GM12878 (cell line): ENCODE data around the gene DOK7. TPM values are rescaled to one million over a fixed set of nuclear protein-coding genes. Genes with fewer than 3 reads are reported as not detected.

Source experiments
- ATAC-seq: fragments of 200-7000 bp; cut with Tn5 transposase; 3 replicates; pipeline ENCODE4 v1.9.1; 2020; ENCODE audit warnings: mild to moderate bottlenecking, moderate library complexity
- BruUV-seq: library from RNA; stranded (reverse); fragments of 400-500 nt; replicated peaks from 2 replicates; lab custom pipeline; 2021; lab: Mats Ljungman, UMichigan
- CTCF ChIA-PET: fragments of 300-600 bp; sonication (Branson Sonifier 250); formaldehyde crosslinking; extraction: SDS; loops from one replicate; lab custom pipeline; 2021; ENCODE audit warnings: inconsistent platforms; lab: Yijun Ruan, JAX
- POLR2A ChIA-PET: fragments of 350-600 bp; formaldehyde crosslinking; extraction: SDS; loops from one replicate; lab custom pipeline; 2021; ENCODE audit warnings: inconsistent platforms; lab: Charles Lee
- RAD21 ChIA-PET: fragments of 300-600 bp; sonication (Branson Sonifier 250); formaldehyde crosslinking; loops from one replicate; lab custom pipeline; 2023; ENCODE audit warnings: antibody characterized with exemption; ENCODE audit not compliant: unreplicated experiment; lab: Charles Lee
- SMC1A ChIA-PET: fragments of 300-600 bp; sonication (Branson Sonifier 250); formaldehyde crosslinking; loops from one replicate; lab custom pipeline; 2023; ENCODE audit not compliant: unreplicated experiment, uncharacterized antibody; lab: Charles Lee
- DNase-seq: peaks from one replicate; pipeline ENCODE4 v3.0.0-alpha.2; 2011; ENCODE audit warnings: low read depth, low spot score
- FAIRE-seq: peaks from 3 replicates; lab custom pipeline; 2011; peaks lifted over from hg19 to GRCh38; lab: Jason Lieb, UNC
- H2AFZ ChIP-seq: 2 replicates; pipeline ENCODE4 v1.6.0; 2011; ENCODE audit warnings: low read depth, low read length, control low read depth; ENCODE audit not compliant: control insufficient read depth
- H3K27ac ChIP-seq: 2 replicates; pipeline ENCODE4 v1.5.1; 2011; ENCODE audit warnings: control low read depth; ENCODE audit not compliant: control insufficient read depth, insufficient read depth
- H3K27me3 ChIP-seq, 2 experiments: replicated peaks in 1 of 2; 2 replicates each; pipeline versions ENCODE4 v1.6.0 to v1.6.1; 2011; ENCODE audit warnings: low read length in 1 of 2; ENCODE audit not compliant: control insufficient read depth in 2 of 2, insufficient read depth in 2 of 2
- H3K36me3 ChIP-seq, 2 experiments: 2 replicates each; pipeline ENCODE4 v1.5.1; 2011; ENCODE audit warnings: low read length in 1 of 2; ENCODE audit not compliant: control insufficient read depth in 2 of 2, insufficient read depth in 2 of 2
- H3K4me1 ChIP-seq: 2 replicates; pipeline ENCODE4 v1.6.1; 2011; ENCODE audit warnings: mild to moderate bottlenecking, low read length, moderate library complexity, mixed read lengths; ENCODE audit not compliant: control insufficient read depth, insufficient read depth
- H3K4me2 ChIP-seq: 2 replicates; pipeline ENCODE4 v1.6.0; 2011; ENCODE audit warnings: control low read depth; ENCODE audit not compliant: control insufficient read depth, insufficient read depth
- H3K4me3 ChIP-seq: fragments of 200-600 bp; sonication (generic); 2 replicates; pipeline ENCODE4 v1.5.1; 2016
- H3K79me2 ChIP-seq: 2 replicates; pipeline ENCODE4 v1.6.0; 2011; ENCODE audit warnings: low read length; ENCODE audit not compliant: control insufficient read depth, insufficient read depth
- H3K9ac ChIP-seq: 2 replicates; pipeline ENCODE4 v1.8.0; 2011; ENCODE audit warnings: low read length, control low read depth, mixed read lengths; ENCODE audit not compliant: control insufficient read depth, insufficient read depth
- H3K9me3 ChIP-seq: replicated peaks from 3 replicates; pipeline ENCODE4 v1.5.1; 2011; ENCODE audit warnings: mild to moderate bottlenecking, low read length; ENCODE audit not compliant: control insufficient read depth, insufficient read depth
- H4K20me1 ChIP-seq: 2 replicates; pipeline ENCODE4 v1.6.0; 2011; ENCODE audit not compliant: control insufficient read depth, insufficient read depth
- FOS ChIP-seq: IDR thresholded peaks from 3 replicates; pipeline ENCODE4 v1.6.1; 2011; ENCODE audit warnings: borderline replicate concordance; ENCODE audit not compliant: insufficient read length; ENCODE audit errors: extremely low read depth
- GATAD2B ChIP-seq: fragments of 450-650 bp; conservative IDR thresholded peaks from 2 replicates; pipeline ENCODE4 v1.6.1; 2017; ENCODE audit warnings: low read depth, mild to moderate bottlenecking, moderate library complexity
- HDAC2 ChIP-seq: fragments of 200-600 bp; sonication (generic); IDR thresholded peaks from 2 replicates; pipeline ENCODE4 v1.6.1; 2017
- JUND ChIP-seq: IDR thresholded peaks from 2 replicates; pipeline ENCODE4 v1.6.1; 2012; ENCODE audit warnings: low read depth, mild to moderate bottlenecking, low read length, improper control_type of control experiment, moderate library complexity
- MYB ChIP-seq: fragments of 150-350 bp; IDR thresholded peaks from 2 replicates; pipeline ENCODE4 v1.6.1; 2014; ENCODE audit warnings: mild to moderate bottlenecking, low read depth, low read length, borderline replicate concordance
- NBN ChIP-seq: fragments of 450-650 bp; IDR thresholded peaks from 2 replicates; pipeline ENCODE4 v1.6.1; 2016
- NFYA ChIP-seq: IDR thresholded peaks from 2 replicates; pipeline ENCODE4 v1.6.1; 2011; ENCODE audit warnings: low read depth, mild to moderate bottlenecking, low read length, improper control_type of control experiment, borderline replicate concordance
- PML ChIP-seq: IDR thresholded peaks from 2 replicates; pipeline ENCODE4 v1.6.1; 2012; ENCODE audit warnings: low read length, inconsistent platforms
- PRDM15 ChIP-seq: fragments of 450-650 bp; formaldehyde crosslinking; IDR thresholded peaks from 2 replicates; pipeline ENCODE4 v1.4.0; 2020; ENCODE audit warnings: mild to moderate bottlenecking, moderate library complexity
- RCOR1 ChIP-seq: conservative IDR thresholded peaks from 2 replicates; pipeline ENCODE4 v1.6.1; 2012; ENCODE audit warnings: low read depth, low read length, improper control_type of control experiment
- RELA ChIP-seq: fragments of 450-650 bp; IDR thresholded peaks from 2 replicates; pipeline ENCODE4 v1.8.0; 2014; ENCODE audit warnings: borderline replicate concordance; ENCODE audit not compliant: partially characterized antibody
- RUNX3 ChIP-seq: IDR thresholded peaks from 2 replicates; pipeline ENCODE4 v1.6.1; 2012; ENCODE audit warnings: low read length, inconsistent platforms
- STAT3 ChIP-seq: IDR thresholded peaks from 2 replicates; pipeline ENCODE4 v1.6.1; 2011; ENCODE audit warnings: low read depth, low read length, improper control_type of control experiment
- WGBS: methylation state at CpG from one replicate; pipeline ENCODE4 v1.1.6; 2016; ENCODE audit warnings: low lambda C conversion rate; ENCODE audit not compliant: insufficient replicate concordance, insufficient coverage; ENCODE audit errors: missing lambda C conversion rate; 5-methylcytosine and 5-hydroxymethylcytosine counted together
- in situ Hi-C: fragments of 300-500 bp; cut with MboI; formaldehyde crosslinking; loops from 9 replicates; pipeline ENCODE4 v1.14.3; 2018; ENCODE audit warnings: mixed read lengths
- intact Hi-C: fragments of 100-400 bp; cut with micrococcal nuclease; formaldehyde crosslinking; loops from one replicate; pipeline ENCODE4 v1.14.2; 2022; ENCODE audit not compliant: unreplicated experiment
- polyA plus RNA-seq, 11 experiments: library from polyadenylated mRNA; depleted of rRNA in 4 of 11; unstranded in 6 of 11; stranded (reverse) in 5 of 11; fragments of >200 nt; fragmentation: Nextera tagmentation in 4 of 11; fragmentation: Illumina TruSeq in 1 of 11; extraction: Ambion mirVana in 4 of 11; extraction: Trizol in 1 of 11; gene quantifications; 1 replicate in 1 of 11; 2 replicates in 10 of 11; pipeline versions ENCODE4 v1.2.1 to v1.2.3, GENCODE V29; 2011 to 2016; ENCODE audit warnings: inconsistent platforms in 2 of 11, missing spikeins in 2 of 11, low read depth in 1 of 11
- total RNA-seq, 4 experiments: library from RNA; depleted of rRNA in 3 of 4; stranded (reverse); fragments of >200 nt in 3 of 4; fragmentation: Illumina TruSeq in 1 of 4; extraction: Trizol in 1 of 4; gene quantifications; 2 replicates each; pipeline versions ENCODE4 v1.2.1 to v1.2.3, GENCODE V29; 2013 to 2021
- TF ChIP-seq, protein P1 (sequence below): fragments of 150-350 bp; IDR thresholded peaks from 2 replicates; pipeline ENCODE4 v1.6.1; 2014; ENCODE audit warnings: mild to moderate bottlenecking, low read depth, low read length
- TF ChIP-seq, protein P2 (sequence below): fragments of 450-650 bp; IDR thresholded peaks from 2 replicates; pipeline ENCODE4 v1.6.1; 2016; ENCODE audit warnings: mild to moderate bottlenecking
- TF ChIP-seq, protein P3 (sequence below): fragments of 450-650 bp; IDR thresholded peaks from 2 replicates; pipeline ENCODE4 v1.6.1; 2014; ENCODE audit warnings: mild to moderate bottlenecking

The DOK7 gene
- total and polyA plus RNA-seq, 10 of the 15 experiments (the other 5 are each of a cell fraction or from before 2014, with no cell fraction given), result 0.04 to 0.46 (median 0.18) TPM; not detected in 4

DNA sequence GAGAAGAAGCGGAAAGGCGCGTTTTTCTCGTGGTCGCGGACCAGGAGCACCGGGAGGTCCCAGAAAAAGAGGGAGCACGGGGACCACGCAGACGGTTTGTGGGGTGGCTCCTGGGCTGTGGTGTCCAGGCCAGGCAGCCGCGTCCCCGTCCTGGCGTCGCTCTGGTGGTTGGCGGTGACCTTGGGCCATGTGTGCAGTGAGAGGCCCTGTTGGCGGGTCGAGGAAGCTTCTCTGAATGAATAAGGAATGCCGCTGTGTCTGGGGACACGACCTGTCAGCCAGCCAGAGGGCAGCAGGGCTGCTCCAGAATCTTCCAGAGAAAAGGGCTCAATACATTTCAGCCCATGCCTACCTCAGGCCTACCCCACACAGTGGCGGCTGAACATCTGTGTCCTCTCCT, 45.7 kb upstream of the DOK7 start (continued):
- no peak for TF ChIP-seq PRDM15 (CRISPR knock-in tag)

GRCh38 chr4:3418029-3418762, 44.9 kb upstream of the DOK7 start:
- Histone ChIP-seq H3K27ac (no peak overlapping the region), H3K4me2 (no peak overlapping the region), H3K9ac (no peak overlapping the region), H3K4me3 (no peak overlapping the region), H4K20me1 (no peaks in the 10 kb centered on the region; the same call in 1 of the 2 replicates), H3K27me3 (no peaks in the 10 kb centered on the region; a peak in 1 of 4 replicates), H3K36me3 (no peaks in the 10 kb centered on the region), H3K9me3 (no peaks in the 10 kb centered on the region), H3K79me2 (no peaks in the 10 kb centered on the region), H2AFZ (no peak overlapping the region), H3K4me1 (no peaks in the 10 kb centered on the region; the same call in 1 of the 2 replicates)
- 64% methylated on average over 22 of the region's 22 CpGs for whole genome bisulfite sequencing
- POLR2A ChIA-PET, result no interaction called here
- FAIRE-seq, result no peak
- ATAC-seq, result peak; percentile 28; the same call in 1 of the 3 replicates
- CTCF ChIA-PET, result no interaction called here
- SMC1A ChIA-PET, result no interaction called here
- TF ChIP-seq, protein P1, sequence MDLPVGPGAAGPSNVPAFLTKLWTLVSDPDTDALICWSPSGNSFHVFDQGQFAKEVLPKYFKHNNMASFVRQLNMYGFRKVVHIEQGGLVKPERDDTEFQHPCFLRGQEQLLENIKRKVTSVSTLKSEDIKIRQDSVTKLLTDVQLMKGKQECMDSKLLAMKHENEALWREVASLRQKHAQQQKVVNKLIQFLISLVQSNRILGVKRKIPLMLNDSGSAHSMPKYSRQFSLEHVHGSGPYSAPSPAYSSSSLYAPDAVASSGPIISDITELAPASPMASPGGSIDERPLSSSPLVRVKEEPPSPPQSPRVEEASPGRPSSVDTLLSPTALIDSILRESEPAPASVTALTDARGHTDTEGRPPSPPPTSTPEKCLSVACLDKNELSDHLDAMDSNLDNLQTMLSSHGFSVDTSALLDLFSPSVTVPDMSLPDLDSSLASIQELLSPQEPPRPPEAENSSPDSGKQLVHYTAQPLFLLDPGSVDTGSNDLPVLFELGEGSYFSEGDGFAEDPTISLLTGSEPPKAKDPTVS, result no peak
- TF ChIP-seq GATAD2B, result no peak
- TF ChIP-seq RELA, result no peak
- TF ChIP-seq RUNX3, result no peak
- TF ChIP-seq STAT3, result no peak
- no peak for TF ChIP-seq JUND
- no peak for TF ChIP-seq MYB
- TF ChIP-seq NFYA, result no peak
- TF ChIP-seq FOS, result no peak
- no peak for TF ChIP-seq HDAC2
- no peak for TF ChIP-seq RCOR1
- no peak for TF ChIP-seq NBN
- TF ChIP-seq, protein P2, sequence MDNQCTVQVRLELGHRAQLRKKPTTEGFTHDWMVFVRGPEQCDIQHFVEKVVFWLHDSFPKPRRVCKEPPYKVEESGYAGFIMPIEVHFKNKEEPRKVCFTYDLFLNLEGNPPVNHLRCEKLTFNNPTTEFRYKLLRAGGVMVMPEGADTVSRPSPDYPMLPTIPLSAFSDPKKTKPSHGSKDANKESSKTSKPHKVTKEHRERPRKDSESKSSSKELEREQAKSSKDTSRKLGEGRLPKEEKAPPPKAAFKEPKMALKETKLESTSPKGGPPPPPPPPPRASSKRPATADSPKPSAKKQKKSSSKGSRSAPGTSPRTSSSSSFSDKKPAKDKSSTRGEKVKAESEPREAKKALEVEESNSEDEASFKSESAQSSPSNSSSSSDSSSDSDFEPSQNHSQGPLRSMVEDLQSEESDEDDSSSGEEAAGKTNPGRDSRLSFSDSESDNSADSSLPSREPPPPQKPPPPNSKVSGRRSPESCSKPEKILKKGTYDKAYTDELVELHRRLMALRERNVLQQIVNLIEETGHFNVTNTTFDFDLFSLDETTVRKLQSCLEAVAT, result no peak
- no peak for TF ChIP-seq PML
- TF ChIP-seq, protein P3, sequence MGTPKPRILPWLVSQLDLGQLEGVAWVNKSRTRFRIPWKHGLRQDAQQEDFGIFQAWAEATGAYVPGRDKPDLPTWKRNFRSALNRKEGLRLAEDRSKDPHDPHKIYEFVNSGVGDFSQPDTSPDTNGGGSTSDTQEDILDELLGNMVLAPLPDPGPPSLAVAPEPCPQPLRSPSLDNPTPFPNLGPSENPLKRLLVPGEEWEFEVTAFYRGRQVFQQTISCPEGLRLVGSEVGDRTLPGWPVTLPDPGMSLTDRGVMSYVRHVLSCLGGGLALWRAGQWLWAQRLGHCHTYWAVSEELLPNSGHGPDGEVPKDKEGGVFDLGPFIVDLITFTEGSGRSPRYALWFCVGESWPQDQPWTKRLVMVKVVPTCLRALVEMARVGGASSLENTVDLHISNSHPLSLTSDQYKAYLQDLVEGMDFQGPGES, result no peak
- RAD21 ChIA-PET, result no interaction called here
- DNase-seq, result no peak
- no TSS peak for BruUV-seq
- in situ Hi-C loops, result no loop called here
- intact Hi-C loops, result no loop called here
